ENCODE results near the gene CFAP65.

DNA sequence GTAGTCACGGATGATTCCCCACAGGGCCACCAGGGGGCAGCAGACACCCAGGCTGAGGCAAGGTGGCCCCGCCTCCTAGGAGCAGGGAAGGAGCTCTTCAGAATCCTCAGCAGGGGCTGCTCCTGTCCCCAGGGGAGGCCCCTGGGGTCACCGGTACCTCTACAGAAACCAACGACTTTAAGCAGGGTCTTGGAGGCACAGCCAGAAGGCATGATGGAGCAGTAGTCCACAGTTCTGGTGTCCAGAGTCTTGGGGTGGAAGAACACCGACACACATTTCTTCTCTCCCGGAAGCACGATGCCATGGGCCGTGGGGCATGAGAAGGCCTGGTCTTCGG is 11.5 kb downstream of the CFAP65 start:
- TF ChIP-seq, protein P1, sequence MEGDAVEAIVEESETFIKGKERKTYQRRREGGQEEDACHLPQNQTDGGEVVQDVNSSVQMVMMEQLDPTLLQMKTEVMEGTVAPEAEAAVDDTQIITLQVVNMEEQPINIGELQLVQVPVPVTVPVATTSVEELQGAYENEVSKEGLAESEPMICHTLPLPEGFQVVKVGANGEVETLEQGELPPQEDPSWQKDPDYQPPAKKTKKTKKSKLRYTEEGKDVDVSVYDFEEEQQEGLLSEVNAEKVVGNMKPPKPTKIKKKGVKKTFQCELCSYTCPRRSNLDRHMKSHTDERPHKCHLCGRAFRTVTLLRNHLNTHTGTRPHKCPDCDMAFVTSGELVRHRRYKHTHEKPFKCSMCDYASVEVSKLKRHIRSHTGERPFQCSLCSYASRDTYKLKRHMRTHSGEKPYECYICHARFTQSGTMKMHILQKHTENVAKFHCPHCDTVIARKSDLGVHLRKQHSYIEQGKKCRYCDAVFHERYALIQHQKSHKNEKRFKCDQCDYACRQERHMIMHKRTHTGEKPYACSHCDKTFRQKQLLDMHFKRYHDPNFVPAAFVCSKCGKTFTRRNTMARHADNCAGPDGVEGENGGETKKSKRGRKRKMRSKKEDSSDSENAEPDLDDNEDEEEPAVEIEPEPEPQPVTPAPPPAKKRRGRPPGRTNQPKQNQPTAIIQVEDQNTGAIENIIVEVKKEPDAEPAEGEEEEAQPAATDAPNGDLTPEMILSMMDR (IDR thresholded peaks at IDR 0.05), result peak; percentile 98
- TF ChIP-seq, protein P2, sequence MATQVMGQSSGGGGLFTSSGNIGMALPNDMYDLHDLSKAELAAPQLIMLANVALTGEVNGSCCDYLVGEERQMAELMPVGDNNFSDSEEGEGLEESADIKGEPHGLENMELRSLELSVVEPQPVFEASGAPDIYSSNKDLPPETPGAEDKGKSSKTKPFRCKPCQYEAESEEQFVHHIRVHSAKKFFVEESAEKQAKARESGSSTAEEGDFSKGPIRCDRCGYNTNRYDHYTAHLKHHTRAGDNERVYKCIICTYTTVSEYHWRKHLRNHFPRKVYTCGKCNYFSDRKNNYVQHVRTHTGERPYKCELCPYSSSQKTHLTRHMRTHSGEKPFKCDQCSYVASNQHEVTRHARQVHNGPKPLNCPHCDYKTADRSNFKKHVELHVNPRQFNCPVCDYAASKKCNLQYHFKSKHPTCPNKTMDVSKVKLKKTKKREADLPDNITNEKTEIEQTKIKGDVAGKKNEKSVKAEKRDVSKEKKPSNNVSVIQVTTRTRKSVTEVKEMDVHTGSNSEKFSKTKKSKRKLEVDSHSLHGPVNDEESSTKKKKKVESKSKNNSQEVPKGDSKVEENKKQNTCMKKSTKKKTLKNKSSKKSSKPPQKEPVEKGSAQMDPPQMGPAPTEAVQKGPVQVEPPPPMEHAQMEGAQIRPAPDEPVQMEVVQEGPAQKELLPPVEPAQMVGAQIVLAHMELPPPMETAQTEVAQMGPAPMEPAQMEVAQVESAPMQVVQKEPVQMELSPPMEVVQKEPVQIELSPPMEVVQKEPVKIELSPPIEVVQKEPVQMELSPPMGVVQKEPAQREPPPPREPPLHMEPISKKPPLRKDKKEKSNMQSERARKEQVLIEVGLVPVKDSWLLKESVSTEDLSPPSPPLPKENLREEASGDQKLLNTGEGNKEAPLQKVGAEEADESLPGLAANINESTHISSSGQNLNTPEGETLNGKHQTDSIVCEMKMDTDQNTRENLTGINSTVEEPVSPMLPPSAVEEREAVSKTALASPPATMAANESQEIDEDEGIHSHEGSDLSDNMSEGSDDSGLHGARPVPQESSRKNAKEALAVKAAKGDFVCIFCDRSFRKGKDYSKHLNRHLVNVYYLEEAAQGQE (IDR thresholded peaks at IDR 0.05; ENCODE audit: insufficient read depth in 1 of 2, low read depth in 2 of 2, low read length in 1 of 2), result peak in 1 of 2 experiments; percentile 58; a peak in 1 of 4 replicates
- TF ChIP-seq SIN3A (IDR thresholded peaks at IDR 0.05; ENCODE audit: borderline replicate concordance, insufficient read depth, low read depth, low read length), result no peak
- no peak for TF ChIP-seq POLR2AphosphoS5 (IDR thresholded peaks at IDR 0.05; ENCODE audit: low read depth, low read length)

Measured in Panc1 (cell line).